Measurements from ENCODE around the gene DDT.
"Not testable (repeated sequence)": the region's sequence is repeated elsewhere in the genome, so short reads cannot be mapped to it uniquely, and the experiment has no call there.

DDT gene

DNA sequence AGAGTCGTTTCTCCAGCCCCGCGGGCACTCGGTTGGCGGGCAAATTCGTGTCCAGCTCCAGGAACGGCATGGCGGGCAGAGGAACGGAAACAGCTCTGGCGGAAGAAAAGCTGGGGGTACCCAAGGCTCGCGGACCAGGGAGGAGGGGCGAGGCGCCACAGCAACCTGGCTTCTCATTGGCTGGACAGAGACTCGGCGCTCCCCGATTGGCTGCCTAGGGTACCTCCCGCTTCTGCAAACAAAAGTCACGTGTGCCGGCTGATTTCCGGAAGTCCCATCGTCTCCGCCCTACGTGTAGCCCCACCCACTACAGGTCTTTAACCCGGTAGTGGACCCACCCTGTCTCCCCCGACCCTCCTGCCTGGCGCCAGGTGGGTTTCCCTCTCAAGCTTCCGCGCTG is at the start of gene DDT:
TSS of gene DDT (minus strand) at position 97 of the 400 bp plus-strand sequence. CDS start at position 70, 27 bp downstream.
- DNase-seq, result not testable (repeated sequence)

GRCh38 chr22:24023204-24023789 is 49.1 kb upstream of the DDT start:
- DNase-seq, result no peak

- DNase-seq, result no peak
Measured at GRCh38 chr22:24021304-24021703, 47.1 kb upstream of the DDT start.

DNA sequence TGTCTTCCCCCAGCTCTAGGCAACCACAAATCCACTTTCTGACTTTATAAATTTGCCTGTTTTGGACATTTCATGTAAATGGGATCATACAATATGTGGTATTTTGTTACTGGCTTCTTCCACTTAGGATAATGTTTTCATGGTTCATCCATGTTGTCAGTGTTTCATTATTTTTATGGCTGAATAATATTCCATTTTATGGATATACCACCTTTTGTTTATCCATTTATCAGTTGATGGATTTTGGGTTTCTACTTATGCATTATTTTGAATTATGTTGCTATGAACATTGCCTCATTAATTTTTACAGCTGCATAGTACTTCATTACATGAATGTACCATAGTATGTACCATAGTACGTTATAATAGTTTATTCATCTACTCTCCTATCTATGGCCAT is 41.9 kb upstream of the DDT start:
- DNase-seq, result no peak

- DNase-seq, result no peak
Measured at GRCh38 chr22:24011735-24012068, 37.5 kb upstream of the DDT start.

- no peak for DNase-seq
Measured at GRCh38 chr22:24010018-24010391, 35.8 kb upstream of the DDT start.

DNA sequence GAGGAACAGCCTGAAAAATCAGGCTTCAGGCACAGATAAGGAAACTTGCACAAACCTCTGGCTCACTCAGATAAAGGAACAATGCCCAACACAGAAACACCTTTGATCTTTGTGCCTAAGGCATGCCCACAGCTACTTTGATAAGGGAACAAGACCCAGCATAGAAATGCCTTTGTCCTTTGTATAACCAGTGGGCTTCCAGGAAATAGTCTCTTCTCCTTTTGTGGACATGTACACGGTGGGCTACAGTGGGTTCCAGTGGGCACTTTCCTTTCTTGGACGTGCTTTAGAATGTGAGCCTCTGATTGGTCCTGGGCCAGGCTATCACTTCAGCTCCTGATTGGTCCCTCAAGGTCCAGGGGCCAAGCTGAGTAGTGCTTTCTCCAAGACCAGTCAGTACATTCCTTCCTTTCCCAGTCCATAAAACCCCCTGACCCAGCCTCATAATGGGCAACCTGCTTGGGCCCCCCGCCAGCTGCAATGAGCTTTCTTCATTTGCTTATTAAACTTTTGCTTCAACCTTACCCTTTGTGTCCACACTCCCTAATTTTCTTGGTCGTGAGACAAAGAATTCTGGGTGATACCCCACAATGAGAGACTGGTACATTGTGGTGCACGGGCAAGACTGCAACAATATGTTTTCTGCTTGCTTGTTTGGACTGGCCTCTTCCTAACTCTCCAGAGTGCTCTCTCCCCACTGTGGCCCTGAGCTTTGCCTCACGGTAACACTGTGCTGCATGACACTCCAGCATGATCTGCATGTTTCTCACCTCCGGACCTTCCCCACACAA is 35.2 kb upstream of the DDT start:
- no peak for DNase-seq

GRCh38 chr22:24008381-24009226 is 34.4 kb upstream of the DDT start:
- DNase-seq, result no peak

- DNase-seq, result no peak
Measured at GRCh38 chr22:24008022-24008283, 33.7 kb upstream of the DDT start.

DNA sequence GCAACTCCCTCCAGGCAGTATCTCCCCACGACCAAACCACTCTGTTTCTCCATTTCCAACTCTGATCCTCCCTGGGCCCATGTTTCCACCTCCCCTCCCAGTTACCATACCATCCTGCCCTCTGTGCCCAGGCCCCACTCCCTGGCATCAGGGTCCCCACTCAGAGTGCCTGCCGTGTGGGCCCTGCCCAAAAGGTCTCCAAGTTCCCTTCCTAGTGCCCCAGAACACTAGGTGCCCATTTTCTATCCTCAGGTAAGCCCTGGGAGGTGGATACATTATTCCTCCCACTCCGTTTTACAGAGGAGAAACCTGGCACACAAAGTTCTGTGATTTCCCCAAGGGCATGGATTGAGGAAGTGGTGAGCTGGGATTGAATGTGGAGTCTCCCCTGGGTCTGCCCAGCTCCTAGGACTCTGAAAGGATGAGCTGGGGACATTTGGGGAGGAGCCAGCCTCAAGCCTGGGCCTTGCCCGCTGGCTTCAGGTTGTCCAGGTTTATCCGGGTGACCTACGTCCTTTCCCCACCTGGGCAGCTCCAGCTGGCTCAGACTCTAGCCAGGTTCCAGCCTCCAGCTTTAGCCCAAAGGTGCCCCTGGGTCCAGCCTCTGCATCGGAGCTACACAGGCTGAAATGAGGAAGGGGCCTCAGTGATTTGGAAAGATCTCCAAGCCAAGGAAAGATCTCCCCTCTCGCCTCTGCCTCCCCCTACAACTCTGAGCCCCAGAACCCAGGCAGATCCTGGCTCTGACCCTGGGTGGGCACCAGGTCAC is 33.2 kb upstream of the DDT start:
- no peak for DNase-seq

DNA sequence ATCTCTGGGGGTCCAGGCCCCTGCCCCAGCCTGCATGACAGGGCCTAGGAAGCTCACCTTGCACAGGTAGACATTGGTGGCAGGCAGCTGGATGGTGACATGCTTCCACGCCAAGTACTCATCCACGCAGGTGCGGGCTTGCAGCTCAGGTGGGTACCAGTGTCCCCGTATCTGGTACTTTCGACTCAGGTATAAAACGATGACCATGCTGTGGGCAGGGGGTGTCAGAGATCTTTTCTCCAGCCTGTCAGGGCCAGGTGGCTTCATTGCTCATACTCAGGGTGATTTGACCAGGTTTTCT is 32.6 kb upstream of the DDT start:
- no peak for DNase-seq

DNA sequence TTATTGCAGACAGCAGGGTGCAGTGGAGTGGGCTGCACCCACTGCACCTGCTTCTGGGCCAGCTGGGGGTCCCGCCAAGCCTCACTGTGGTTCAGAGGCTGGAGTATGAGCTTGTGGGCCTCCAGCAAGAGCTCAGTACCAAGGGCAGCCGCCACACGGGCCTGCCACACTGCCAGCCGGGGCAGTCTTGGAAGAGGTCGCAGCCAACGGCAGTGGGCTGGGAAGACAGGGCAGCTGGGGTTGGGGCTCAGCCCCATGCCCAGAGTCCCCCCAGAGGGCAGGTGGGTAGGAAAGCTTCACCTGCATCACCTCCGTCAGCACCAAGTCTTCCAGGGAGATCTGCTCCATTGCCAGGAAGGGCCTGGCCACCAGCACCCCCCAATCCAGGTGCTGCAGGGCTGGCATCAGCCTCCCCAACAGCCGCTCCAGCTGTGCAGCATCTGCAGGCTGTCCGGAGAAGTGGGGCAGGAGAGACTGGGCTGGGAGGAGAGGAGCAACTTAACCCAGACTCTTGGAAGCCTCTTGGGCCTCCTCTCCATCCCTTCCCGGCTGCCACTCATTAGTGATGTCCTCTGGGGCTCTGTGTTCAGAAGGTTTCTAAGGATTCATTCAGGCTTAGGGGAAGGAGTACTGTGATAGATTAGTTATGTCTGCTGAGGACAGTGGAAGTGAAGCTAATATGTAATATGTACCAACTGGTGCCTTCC is 32.1 kb upstream of the DDT start:
- DNase-seq, result no peak

GRCh38 chr22:24005201-24005600 is 31.0 kb upstream of the DDT start, which contains the start of gene GSTT4:
Gene GSTT4, minus strand, starts transcription at chr22:24005453. Its CDS starts 97 bp downstream, at chr22:24005356.
- no peak for DNase-seq

DNA sequence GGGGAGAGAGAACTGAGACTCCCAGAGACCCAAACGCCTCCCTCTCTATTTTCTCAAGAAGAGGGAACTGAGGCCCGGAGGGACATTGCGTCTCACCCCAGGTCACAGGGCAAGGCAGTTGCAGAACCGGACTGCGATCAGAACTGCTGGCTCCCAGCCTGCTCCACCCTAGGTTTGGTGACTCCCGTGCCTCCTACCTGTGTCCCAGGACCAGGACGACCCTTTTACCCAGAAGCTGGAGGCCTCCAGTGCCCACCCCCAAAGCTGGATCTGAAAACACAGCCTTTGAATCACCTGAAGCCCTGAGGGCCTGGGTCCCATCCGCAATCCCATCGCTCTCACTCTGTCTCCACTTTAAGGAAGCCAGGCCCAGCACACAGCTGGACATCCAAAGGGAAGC is 29.6 kb upstream of the DDT start:
- DNase-seq, result no peak

GRCh38 chr22:24002851-24003250 is 28.6 kb upstream of the DDT start:
- DNase-seq, result no peak

DNA sequence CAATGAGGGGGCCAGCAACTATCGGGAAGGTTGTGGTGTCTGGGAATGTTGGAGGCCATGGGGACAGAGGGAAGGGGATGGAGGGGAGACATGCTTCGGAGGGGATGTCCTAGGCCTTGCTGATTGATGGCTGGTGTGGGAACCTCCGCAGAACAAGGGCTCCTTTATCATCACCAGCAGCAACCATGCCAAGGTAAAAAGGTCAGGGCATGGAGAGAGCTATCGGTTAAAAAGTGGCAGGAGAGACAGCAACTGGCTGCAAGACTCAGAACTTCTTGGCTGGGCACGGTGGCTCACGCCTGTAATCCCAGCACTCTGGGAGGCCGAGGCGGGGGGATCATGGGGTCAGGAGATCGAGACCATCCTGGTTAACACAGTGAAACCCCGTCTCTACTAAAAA is 28.0 kb upstream of the DDT start:
- DNase-seq, result no peak

GRCh38 chr22:24001314-24001713 is 27.1 kb upstream of the DDT start:
- no peak for DNase-seq

- not testable (repeated sequence) for DNase-seq
Measured at GRCh38 chr22:23999779-24000178, 25.5 kb upstream of the DDT start.

DNA sequence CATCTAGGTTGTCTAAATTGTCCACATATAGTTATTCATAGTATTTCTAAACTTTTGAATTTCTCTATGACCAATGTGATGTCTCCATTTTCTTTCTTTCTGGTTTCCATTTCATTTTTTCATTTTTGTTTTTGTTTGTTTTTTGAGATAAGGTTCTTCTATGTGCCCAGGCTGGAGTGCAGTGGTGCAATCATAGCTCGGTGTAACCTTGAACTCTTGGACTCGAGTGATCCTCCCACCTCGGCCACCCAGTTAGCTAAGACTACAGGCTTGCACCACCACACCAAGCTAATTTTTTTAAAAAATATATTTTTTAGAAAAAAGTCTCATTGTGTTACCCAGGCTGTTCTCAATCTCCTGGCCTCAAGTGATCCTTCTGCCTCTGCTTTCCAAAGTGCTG is 22.9 kb upstream of the DDT start:
- DNase-seq, result no peak

GRCh38 chr22:23993581-23994177 is 19.4 kb upstream of the DDT start:
- DNase-seq, result not testable (repeated sequence)

DNA sequence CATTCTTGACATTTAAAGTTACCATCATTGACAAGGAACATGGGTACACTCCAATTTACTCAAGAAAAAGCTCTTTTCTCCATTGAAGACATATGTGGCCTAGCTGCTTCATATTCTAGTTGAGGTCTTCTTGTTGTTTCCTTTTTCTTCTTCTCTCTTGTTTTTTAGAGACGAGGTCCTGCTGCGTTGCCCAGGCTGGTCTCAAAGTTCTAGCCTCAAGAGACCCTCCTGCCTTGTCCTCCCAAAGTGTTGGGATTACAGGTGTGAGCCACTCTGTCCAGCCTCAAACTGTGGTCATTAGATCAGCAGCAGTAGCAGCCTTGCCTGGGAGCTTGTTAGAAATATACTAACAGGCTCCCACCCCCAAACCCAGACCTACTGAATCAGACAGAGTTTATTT is 18.8 kb upstream of the DDT start:
- DNase-seq, result not testable (repeated sequence)

DNA sequence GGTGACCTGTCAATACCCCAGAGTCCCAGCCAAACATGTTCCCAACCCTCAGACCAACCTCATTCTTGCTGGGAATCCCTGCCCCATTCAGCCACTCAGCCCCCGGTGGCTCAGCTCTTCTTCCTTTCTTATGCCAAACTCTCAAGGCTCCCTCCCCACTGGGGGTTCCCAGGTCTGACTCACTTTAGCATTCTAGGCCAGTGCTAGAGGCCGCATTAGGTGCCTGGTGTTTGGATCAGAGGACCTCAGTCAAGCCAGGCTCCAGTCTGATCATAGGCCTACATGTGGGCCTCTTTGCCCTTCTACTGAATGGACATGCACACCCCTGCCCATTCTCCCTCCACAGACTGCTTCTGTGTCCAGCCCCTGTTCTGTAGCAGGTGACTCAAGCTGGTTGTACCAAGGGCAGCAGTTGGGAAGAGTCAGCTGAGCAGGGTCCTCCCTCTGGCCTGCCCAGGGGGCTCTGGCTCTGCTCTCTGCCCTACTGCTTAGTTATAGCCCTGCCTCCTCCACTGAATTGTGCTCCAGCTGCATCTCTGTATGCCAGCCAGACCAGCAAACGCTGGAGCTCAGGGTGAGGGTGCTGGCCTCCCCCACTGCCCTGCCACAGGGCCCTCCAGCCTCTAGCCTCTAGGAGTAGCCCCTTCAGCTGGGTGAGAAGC is 15.5 kb upstream of the DDT start:
- DNase-seq, result not testable (repeated sequence)
